H1 (cell line): Measurements from ENCODE around the gene NPY1R. TPM values are rescaled to one million over a fixed set of nuclear protein-coding genes. Genes with fewer than 3 reads are reported as not detected.

Experiments
- BRCA1 ChIP-seq: IDR thresholded peaks from 2 replicates; pipeline ENCODE4 v1.6.1; 2012; ENCODE audit warnings: low read depth, low read length, improper control_type of control experiment
- CBX8 ChIP-seq: fragments of 300-800, 300-1000 bp; sonication (generic); IDR thresholded peaks from 2 replicates; pipeline ENCODE4 v1.7.1; 2016; ENCODE audit warnings: low read depth, low read length, borderline replicate concordance
- CREB1 ChIP-seq: IDR thresholded peaks from 2 replicates; pipeline ENCODE4 v1.6.1; 2012; ENCODE audit warnings: inconsistent platforms
- NRF1 ChIP-seq: IDR thresholded peaks from 2 replicates; pipeline ENCODE4 v1.6.1; 2011; ENCODE audit warnings: mild to moderate bottlenecking, low read depth, low read length, improper control_type of control experiment
- polyA plus RNA-seq, 7 experiments: library from polyadenylated mRNA; depleted of rRNA in 3 of 7; stranded (reverse) in 5 of 7; unstranded in 2 of 7; fragments of >200 nt in 5 of 7; fragments of 200-250 nt in 2 of 7; gene quantifications; 1 replicate in 5 of 7; 2 replicates in 1 of 7; 4 replicates in 1 of 7; pipeline versions ENCODE4 v1.2.1 to v1.2.3, GENCODE V29; 2011 to 2013; ENCODE audit warnings: missing spikeins in 2 of 7, mixed read lengths in 2 of 7
- total RNA-seq: library from RNA; stranded (reverse); fragmentation: NEBNext Ultra II Directional; extraction: Animal tissue kit (Norgen Biotek cat#: 25700); gene quantifications from 2 replicates; pipeline ENCODE4 v1.2.1, GENCODE V29; 2021

Gene NPY1R
- total and polyA plus RNA-seq, 2 of the 8 experiments (the other 6 are each of a cell fraction or from before 2014, with no cell fraction given), result 5.9 to 6.3 TPM

DNA sequence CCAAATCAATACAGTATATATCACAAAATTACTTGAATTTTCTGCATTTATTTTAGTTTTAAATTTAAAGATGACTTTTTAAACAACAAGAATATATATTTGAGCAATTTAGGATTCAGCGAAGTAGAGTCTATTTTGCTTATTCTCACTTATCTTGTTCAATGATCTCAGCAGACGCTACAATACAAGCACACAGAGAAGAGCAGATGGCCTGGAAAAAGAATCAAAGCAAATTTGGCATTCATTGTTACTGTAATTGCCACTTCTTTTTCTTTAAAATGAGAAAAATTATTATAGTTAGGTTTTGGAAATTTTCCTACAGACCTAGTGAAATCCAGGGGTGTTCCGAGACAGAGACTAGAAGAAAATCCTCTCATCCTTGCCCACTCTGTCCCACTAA lies 57.5 kb downstream of the NPY1R start (continued):
- TF ChIP-seq CBX8 (no peak), BRCA1 (no peak), NRF1 (no peak), CREB1 (no peak)

Other genes with a start within 250 kb of the NPY1R start
- 41.3 and 41.4 TPM in 2 replicates for gene NAF1, start 165.7 kb downstream of the NPY1R start, total RNA-seq
- 8.3 and 8.5 TPM in 2 replicates for gene NAF1, start 165.7 kb downstream of the NPY1R start, polyA plus RNA-seq (2011; rRNA removed)
- 1.5 and 2.0 TPM in 2 replicates for gene NPY5R, start 11.3 kb upstream of the NPY1R start, total RNA-seq
- 0.85 and 1.9 TPM in 2 replicates for gene NPY5R, start 11.3 kb upstream of the NPY1R start, polyA plus RNA-seq (2011; rRNA removed)
- gene TKTL2, start 141.2 kb upstream of the NPY1R start, total RNA-seq, result not detected in 2 replicates
- gene TKTL2, start 141.2 kb upstream of the NPY1R start, polyA plus RNA-seq (2011; rRNA removed), result not detected in 2 replicates
- gene TMA16, start 162.1 kb upstream of the NPY1R start, total RNA-seq, result 64.2 and 67.3 TPM in 2 replicates
- gene TMA16, start 162.1 kb upstream of the NPY1R start, polyA plus RNA-seq (2011; rRNA removed), result 5.7 and 8.0 TPM in 2 replicates